RPMI7951 (cell line): ENCODE data around the gene PIPOX. TPM values are rescaled to one million over a fixed set of nuclear protein-coding genes. Genes with fewer than 3 reads are reported as not detected.
"Not testable (repeated sequence)": the region's sequence is repeated elsewhere in the genome, so short reads cannot be mapped to it uniquely, and the experiment has no call there.

Experiments
- DNase-seq: peaks from one replicate; pipeline ENCODE4 v3.0.0-alpha.2; 2012; ENCODE audit warnings: low read depth
- total RNA-seq: library from RNA; depleted of rRNA; stranded (reverse); fragments of >200 nt; shearing (Covaris generic); gene quantifications from 2 replicates; pipeline ENCODE4 v1.2.3, GENCODE V29; 2014

Gene PIPOX
- total RNA-seq, 1 experiment from 2014 or later, result 11.7 TPM

GRCh38 chr17:29076087-29076486 lies 33.1 kb downstream of the PIPOX start:
- DNase-seq, result no peak

GRCh38 chr17:29076722-29077121 lies 33.8 kb downstream of the PIPOX start:
- no peak for DNase-seq

GRCh38 chr17:29077320-29077719 lies 34.4 kb downstream of the PIPOX start:
- DNase-seq, result no peak

GRCh38 chr17:29078183-29079045 lies 35.5 kb downstream of the PIPOX start:
- DNase-seq, result peak; percentile 37

GRCh38 chr17:29079433-29079832 lies 36.5 kb downstream of the PIPOX start:
- no peak for DNase-seq

- DNase-seq, result no peak
Measured at GRCh38 chr17:29079887-29080286, 36.9 kb downstream of the PIPOX start.

- no peak for DNase-seq
Measured at GRCh38 chr17:29080323-29080722, 37.4 kb downstream of the PIPOX start.

- no peak for DNase-seq
Measured at GRCh38 chr17:29080965-29081364, 38.0 kb downstream of the PIPOX start.

- DNase-seq, result no peak
Measured at GRCh38 chr17:29084541-29085146, 41.7 kb downstream of the PIPOX start.

GRCh38 chr17:29085223-29085622 lies 42.3 kb downstream of the PIPOX start:
- DNase-seq, result no peak

GRCh38 chr17:29086628-29087332 lies 43.8 kb downstream of the PIPOX start:
- no peak for DNase-seq

- not testable (repeated sequence) for DNase-seq
Measured at GRCh38 chr17:29088782-29089181, 45.8 kb downstream of the PIPOX start.

- DNase-seq, result no peak
Measured at GRCh38 chr17:29089601-29090044, 46.7 kb downstream of the PIPOX start.

- DNase-seq, result no peak
Measured at GRCh38 chr17:29090108-29090507, 47.2 kb downstream of the PIPOX start.

GRCh38 chr17:29090750-29091605 lies 48.0 kb downstream of the PIPOX start:
- no peak for DNase-seq

GRCh38 chr17:29091606-29092289 lies 48.8 kb downstream of the PIPOX start:
- DNase-seq, result no peak

- DNase-seq, result no peak
Measured at GRCh38 chr17:29093090-29093871, 50.3 kb downstream of the PIPOX start.

- DNase-seq, result no peak
Measured at GRCh38 chr17:29094101-29094708, 51.3 kb downstream of the PIPOX start.

GRCh38 chr17:29095439-29095838 lies 52.5 kb downstream of the PIPOX start:
- DNase-seq, result no peak

GRCh38 chr17:29096094-29096493 lies 53.2 kb downstream of the PIPOX start:
- DNase-seq, result no peak
